ENCODE data around the gene TMEM120B.
"Not testable (repeated sequence)": the region's sequence is repeated elsewhere in the genome, so short reads cannot be mapped to it uniquely, and the experiment has no call there.

Gene TMEM120B

GRCh38 chr12:121776190-121777098 lies 63.9 kb downstream of the TMEM120B start:
- peak; percentile 86 for DNase-seq

DNA sequence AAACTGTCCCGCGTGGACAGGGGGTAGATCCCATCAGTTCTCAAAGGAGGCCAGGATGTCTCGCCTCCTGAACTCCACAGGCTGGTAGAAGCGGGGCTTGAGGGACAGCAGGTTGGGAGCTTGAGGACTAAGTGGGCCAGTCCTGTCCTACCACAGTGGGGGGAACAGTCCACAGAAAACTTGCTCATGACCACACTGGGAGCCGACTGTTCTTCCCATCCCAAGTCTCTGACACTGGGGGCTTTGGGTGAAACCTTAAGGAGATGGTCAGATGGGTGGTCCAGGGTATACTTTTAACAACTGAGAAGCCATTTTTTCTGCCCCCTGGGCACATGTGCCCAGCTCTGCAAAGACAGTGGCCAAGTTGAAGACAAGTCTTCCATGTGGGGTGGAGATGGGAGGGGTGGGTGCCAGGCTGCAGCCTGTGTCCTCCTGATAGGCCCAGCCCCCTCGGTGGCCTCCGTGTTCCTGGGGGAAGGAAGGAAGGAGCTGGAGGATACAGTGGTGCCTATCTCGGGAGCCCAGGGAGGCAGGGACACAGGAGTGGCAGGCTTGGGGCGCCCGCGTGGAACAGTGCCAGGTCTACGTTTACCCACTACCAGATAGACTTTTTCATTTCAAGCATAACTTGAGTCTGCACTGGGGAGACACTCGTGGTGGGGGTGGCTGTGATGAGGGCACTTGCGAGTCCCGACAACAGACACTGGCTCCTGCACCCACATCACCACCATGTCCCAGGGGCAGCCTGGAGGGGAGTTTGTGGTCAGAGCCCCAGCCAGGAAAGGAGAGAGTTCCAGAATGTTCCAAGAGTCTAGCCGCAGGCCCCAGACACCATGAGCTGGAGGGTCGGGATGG lies 66.2 kb downstream of the TMEM120B start:
- no peak for DNase-seq

GRCh38 chr12:121779422-121779895 lies 66.9 kb downstream of the TMEM120B start:
- no peak for DNase-seq

DNA sequence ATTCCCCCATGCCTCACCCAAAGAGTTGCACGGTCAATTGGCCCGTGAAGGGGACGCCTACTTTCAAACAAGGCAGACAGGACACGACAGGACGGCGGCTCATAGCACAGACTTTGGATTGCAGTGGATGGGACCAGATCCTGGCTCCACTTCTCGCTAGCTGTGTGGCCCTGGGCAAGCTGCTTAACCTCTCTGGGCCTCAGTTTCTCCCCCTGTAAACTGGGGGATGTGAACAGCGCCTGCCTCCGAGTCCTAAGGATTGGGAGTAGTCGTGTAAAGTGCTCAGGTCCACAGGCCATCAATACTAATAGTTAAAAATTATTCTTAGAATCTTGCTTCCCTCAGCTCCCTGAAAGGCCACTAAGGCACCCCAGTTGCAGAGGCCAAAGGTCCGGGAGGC lies 67.9 kb downstream of the TMEM120B start:
- no peak for DNase-seq

- peak; percentile 48 for DNase-seq
Observed at GRCh38 chr12:121781484-121781997, 69.0 kb downstream of the TMEM120B start.

DNA sequence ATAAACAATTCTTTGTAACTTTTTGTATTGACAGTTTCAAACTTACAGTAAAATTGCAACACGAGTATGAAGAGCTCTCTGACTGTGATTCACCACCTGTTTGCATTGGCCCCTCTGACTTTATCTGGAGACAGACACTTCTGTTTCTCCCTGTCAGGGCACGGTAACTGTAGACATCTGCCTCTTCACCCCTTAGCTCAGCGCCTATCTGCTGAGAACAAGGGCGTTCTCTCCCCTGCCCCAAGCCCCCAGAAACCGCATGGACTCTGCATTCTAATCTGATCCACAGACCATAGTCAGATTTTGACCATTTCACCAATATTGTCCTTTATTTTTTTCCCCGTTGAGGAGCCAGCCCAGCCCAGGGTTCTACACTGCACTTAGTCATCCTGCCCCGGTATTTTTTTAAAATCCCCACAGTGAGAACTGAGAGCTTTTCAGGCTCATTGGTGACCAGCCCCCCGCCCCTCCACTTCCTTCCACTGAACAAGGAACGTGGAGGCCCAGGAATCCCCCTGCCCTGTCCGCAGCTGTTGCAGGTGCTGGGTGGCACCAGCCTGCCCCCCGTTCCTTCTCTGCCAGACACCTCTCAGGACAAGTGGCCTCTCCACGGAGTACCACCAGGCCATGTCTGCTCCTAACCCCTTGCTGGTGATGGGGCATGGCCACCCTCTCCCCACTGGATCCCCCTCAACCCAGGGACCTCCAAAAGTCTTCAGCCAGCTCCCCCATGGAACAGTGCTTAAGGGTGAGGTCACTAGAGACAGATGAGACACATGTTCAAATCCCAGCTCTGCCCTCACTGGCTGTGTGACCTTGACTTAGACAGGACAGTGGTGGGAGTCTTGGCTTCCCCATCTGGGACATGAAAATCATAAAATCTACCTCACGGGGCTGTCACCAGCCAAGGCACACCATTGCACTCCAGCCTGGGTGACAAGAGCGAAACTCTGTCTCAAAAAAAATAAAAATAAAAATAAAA lies 69.7 kb downstream of the TMEM120B start:
- DNase-seq, result peak; percentile 57

GRCh38 chr12:121783766-121784165 lies 71.2 kb downstream of the TMEM120B start:
- DNase-seq, result no peak

DNA sequence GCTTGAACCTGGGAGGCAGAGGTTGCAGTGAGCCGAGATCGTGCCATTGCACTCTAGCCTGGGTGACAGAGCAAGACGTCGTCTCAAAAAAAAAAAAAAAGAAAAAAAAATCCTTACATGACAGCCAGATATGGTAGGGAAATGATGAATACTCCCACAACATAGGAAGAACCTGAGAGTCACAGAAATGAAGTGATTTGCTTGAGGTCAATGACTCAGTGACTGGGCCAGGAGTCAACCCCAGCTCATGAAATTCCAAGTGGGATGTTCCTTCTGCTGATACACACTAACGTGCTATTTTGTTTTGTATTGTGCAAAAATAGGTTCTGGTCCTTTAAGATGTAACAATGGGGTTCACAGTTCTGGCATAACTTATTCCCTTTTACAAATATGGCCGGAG lies 71.9 kb downstream of the TMEM120B start:
- no peak for DNase-seq

DNA sequence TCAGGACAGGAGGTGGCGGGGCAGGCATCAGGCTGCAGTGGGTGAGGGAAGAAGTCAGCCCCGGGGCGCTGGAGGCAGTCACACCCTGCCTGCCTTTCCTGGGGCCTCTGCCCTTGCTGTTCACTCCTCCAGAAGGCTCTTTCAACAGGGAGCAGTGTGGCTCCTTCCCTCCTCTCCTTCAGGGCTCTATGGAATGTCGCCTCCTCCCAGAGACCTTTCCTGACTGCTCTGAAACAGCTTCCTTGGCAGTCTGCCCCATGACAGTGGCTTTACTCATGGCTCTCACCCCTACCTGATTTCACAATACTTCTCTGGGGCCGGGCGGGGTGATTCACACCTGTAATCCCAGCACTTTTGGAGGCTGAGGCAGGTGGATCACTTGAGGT lies 73.9 kb downstream of the TMEM120B start:
- DNase-seq, result peak; percentile 91

DNA sequence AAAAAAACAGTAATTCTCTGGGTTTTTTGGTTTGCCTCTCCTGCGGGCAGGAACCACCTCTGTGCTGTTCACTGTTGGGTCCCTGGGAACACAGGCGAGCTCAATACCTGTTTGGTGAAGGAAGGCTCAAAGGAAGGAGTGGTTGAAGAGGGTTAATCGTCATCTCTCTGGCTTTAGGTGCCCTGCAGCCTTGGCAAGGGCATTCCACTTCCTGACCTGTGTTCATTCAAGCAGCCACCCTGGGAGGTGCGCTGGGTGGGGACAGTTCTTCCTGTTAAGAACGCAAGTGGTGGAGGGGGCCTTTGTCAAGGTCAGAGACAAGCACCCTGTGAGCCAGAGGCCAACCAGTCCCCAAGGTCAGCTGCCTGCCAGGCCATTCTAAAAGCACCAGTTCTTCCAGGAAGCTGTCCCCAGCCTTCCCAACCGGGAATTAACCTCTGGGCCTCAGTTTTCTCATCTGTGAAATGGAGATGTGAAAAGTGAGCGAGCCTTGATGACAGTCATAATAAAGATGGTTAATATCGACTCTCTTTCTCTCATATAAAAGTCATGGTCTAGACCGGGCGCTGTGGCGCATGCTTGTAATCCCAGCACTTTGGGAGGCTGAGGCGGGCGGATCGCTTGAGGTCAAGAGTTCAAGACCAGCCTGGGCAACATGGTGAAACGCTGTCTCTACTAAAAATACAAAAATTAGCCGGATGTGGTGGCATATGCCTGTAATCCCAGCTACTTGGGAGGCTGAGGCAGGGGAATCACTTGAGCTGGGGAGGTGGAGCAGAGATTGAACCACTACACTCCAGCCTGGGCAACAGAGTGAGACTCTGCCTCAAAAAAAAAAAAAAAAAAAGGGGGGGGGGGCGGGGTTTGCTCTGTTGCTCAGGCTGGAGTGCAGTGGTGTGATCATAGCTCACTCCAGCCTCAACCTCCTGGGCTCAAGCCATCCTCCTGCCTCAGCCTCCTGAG lies 74.8 kb downstream of the TMEM120B start:
- no peak for DNase-seq

DNA sequence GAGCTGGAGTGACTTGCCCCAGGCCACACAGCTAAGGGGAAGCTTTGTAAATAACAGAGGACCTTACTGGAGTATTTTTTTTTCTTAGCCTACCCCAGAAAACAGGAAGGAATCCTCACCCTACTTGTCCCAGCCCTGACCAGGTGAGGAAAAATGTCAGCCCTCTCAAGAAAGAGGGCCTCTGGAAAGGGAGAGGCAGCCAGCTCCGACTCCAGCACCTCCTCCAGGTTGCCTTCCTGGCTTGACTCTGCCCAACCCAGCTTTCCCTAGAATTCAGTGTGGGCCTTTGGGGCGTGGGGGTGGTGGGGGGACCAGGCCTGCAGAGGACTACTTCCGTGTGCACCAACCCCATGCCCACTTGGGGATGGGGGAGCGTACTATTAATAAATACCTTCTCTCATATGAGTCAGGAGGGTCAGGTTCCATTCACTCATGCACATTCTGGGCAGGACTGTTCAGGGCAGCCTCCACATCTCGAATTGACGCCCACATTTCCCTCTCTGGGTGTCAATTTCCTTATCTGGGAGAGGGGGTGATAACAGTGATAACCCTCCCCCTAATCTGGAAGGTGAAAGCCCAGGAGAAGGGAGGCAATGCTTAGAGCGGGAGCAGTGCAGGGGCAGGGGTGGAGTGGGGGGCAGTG lies 75.7 kb downstream of the TMEM120B start:
- no peak for DNase-seq

DNA sequence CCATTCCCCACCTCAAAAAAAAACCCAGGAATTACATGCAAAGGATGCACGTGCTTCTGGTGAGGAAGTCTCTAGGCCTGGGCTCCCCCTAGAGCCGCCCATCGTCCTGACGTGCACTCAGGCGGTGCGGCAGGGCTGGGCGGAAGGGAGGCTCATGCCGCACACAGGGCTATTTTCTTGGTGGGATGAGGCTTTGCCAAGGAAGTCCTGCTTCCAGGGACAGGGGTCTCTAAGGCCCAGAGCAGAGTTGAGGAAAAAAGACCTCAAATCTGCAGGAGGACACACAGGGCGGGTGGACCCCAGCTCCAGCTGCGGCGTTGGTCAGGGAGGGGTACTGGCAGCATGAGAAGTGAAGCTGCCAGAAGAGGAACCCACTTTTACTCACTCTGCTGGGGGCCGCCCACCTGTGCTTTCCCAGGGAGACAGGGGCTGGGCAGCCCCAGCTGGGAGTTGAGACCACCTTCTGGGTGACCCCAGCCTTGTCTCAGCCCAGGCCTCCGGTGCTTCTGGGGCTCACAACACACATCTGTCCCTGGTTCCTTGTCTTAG lies 76.8 kb downstream of the TMEM120B start:
- DNase-seq, result no peak

DNA sequence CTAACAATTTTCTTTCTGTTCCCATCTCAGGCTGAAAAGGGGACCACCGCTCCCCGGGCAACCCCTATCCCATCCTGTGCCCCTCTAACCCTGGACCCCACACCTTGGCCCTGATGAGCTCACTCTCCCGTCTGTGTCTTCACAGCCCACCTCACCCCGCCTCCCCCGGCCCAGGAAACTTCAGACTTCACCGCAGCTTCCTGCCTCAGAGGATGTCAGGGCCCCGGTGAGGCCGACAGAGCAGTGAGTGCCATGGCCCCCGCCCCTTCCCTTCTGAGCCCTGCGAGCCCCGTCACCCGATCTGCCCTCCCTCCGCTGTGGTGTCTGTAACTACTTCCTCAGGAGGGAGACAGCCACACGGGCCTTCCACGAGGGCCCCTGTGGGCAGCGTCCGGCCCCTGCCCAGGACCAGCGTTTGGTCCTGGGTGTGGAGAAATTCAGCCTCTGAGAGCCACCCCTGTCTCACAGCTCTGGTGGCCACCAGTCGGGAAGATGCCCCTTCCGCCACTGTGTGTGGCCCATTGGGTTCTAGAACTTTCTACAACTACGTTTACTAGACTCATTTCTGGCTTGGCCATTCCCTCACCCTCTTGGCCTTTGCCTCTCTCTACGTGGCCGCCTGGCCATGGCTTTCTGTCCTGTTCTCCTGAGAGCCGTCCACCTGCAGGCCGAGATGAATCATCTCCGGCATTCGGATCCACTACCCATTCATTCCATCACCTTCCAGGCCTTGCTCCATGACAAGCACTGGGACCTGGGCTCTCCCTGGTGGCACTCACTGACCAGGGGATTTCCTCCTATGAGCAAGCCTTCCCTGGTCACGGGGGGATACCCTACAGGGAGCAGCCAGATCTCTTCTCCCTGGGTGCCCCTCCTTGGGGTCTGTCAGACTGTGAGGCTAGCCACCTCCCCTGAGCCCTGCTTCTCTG lies 77.5 kb downstream of the TMEM120B start:
- DNase-seq, result peak; percentile 81

- not testable (repeated sequence) for DNase-seq
Observed at GRCh38 chr12:121790785-121791184, 78.2 kb downstream of the TMEM120B start.

GRCh38 chr12:121791671-121792551 lies 79.4 kb downstream of the TMEM120B start:
- DNase-seq, result peak; percentile 75

DNA sequence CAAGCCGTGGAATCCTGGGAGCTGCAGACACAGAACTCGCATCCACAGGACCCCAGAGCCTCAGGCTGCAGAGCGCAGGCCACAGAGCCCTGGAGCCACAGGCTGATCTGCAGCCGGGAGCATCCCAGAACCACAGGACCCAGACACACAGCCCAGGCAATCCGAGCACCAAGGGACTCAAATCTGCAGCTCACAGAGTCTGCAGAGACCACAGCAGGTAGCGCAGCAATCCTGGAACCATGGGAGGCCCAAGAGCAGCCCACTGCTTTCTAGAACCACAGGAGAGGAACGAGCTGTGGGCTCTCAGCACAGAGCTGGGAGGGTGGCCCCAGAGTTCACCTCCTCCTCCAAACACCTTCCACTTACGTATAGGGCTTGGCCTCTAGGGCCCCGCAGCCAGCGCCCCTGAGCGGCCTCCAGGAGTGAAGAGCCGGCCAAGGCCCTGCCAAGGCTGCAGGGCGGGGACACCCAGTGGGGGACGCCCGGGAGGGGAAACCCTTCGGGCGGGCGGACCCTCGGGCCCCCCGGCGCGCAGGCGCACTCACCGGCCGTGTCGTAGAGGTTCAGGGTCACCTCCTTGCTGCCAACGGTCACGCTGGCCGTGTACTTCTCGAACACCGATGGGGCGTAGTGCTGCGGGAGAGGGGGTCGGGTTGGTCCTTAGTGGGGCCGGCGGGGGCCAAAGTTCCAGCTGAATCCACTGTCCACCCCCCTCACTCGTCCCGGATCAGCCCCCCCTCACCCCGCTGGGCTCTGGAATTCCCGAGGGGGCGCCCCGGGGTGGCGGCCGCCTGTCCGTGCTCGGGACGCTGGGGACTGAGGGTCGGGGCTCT lies 80.3 kb downstream of the TMEM120B start:
- peak; percentile 84 for DNase-seq

DNA sequence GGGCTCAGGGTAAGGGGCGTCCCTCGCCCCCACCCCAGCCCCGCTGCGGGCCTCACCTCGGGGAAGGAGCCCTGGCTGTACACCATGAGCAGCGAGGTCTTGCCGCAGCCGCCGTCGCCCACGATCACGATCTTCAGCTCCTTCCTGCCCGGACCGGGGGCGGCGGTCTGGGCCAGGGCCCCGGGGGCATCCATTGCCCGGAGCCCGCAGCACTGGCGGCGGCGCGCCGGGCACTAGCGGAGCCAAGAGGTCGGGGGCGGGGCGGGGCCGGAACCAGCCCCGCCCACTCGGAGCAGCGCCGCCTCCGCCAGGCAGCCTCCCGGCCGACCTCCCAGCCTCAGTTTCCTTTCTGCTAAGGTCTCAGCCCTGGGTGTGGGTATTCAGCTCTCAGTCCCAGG lies 80.9 kb downstream of the TMEM120B start, which contains the start of gene RHOF:
TSS of gene RHOF (minus strand) at position 249 of the 398 bp plus-strand sequence. CDS start at position 194, 55 bp downstream.
- no peak for DNase-seq

Data from islet precursor cell (in vitro differentiated cells).